Keratinocyte (primary cell): ENCODE results near the gene ZDHHC6. TPM values are rescaled to one million over a fixed set of nuclear protein-coding genes. Genes with fewer than 3 reads are reported as not detected.

Experiments
- DNase-seq: peaks from one replicate; pipeline ENCODE4 v3.0.0-alpha.2; 2011; ENCODE audit warnings: low read depth, missing footprints, low spot score
- FAIRE-seq: peaks from 2 replicates; lab custom pipeline; 2011; peaks lifted over from hg19 to GRCh38; lab: Jason Lieb, UNC
- H2AFZ ChIP-seq: 2 replicates; pipeline ENCODE4 v1.6.0; 2012; ENCODE audit warnings: low read length, control low read depth, inconsistent platforms; ENCODE audit not compliant: control insufficient read depth
- H3K27ac ChIP-seq: 2 replicates; pipeline ENCODE4 v1.5.1; 2011; ENCODE audit warnings: low read length; ENCODE audit not compliant: control insufficient read depth, insufficient read depth
- H3K27me3 ChIP-seq: 3 replicates; pipeline ENCODE4 v1.6.0; 2011; ENCODE audit warnings: low read length; ENCODE audit not compliant: control insufficient read depth, insufficient read depth; ENCODE audit errors: extremely low read depth
- H3K36me3 ChIP-seq, 2 experiments: 2 replicates in 1 of 2; 3 replicates in 1 of 2; pipeline ENCODE4 v1.5.1; 2011; ENCODE audit warnings: low read length in 2 of 2, mild to moderate bottlenecking in 1 of 2; ENCODE audit not compliant: control insufficient read depth in 2 of 2, insufficient read depth in 2 of 2; ENCODE audit errors: extremely low read depth in 1 of 2
- H3K4me1 ChIP-seq: 3 replicates; pipeline ENCODE4 v1.5.1; 2011; ENCODE audit warnings: low read length; ENCODE audit not compliant: control insufficient read depth, insufficient read depth; ENCODE audit errors: extremely low read depth
- H3K4me2 ChIP-seq: 3 replicates; pipeline ENCODE4 v1.6.0; 2011; ENCODE audit warnings: low read depth, low read length; ENCODE audit not compliant: control insufficient read depth, insufficient read depth; ENCODE audit errors: extremely low read depth
- H3K4me3 ChIP-seq, 3 experiments: fragments of 200-600 bp in 1 of 3; sonication (generic) in 1 of 3; 2 replicates in 2 of 3; 3 replicates in 1 of 3; pipeline ENCODE4 v1.5.1; 2011 to 2016; ENCODE audit warnings: low read length in 3 of 3, mild to moderate bottlenecking in 3 of 3, control low read depth in 2 of 3, inconsistent platforms in 1 of 3, low read depth in 1 of 3, mixed read lengths in 1 of 3, mixed run types in 1 of 3, moderate library complexity in 1 of 3; ENCODE audit not compliant: control insufficient read depth in 2 of 3, insufficient read depth in 2 of 3; ENCODE audit errors: extremely low read depth in 1 of 3
- H3K79me2 ChIP-seq: 2 replicates; pipeline ENCODE4 v1.6.0; 2012; ENCODE audit warnings: low read length; ENCODE audit not compliant: control insufficient read depth, insufficient read depth
- H3K9ac ChIP-seq: 3 replicates; pipeline ENCODE4 v1.6.0; 2011; ENCODE audit warnings: low read length; ENCODE audit not compliant: control insufficient read depth, insufficient read depth; ENCODE audit errors: extremely low read depth
- H3K9me1 ChIP-seq: 3 replicates; pipeline ENCODE4 v1.6.0; 2011; ENCODE audit warnings: low read length; ENCODE audit not compliant: control insufficient read depth, insufficient read depth; ENCODE audit errors: extremely low read depth
- H3K9me3 ChIP-seq: 2 replicates; pipeline ENCODE4 v1.5.1; 2012; ENCODE audit warnings: low read depth, low read length; ENCODE audit not compliant: control insufficient read depth
- H4K20me1 ChIP-seq: 3 replicates; pipeline ENCODE4 v1.6.0; 2011; ENCODE audit warnings: low read length; ENCODE audit not compliant: control insufficient read depth, insufficient read depth; ENCODE audit errors: extremely low read depth
- CTCF ChIP-seq, 3 experiments: IDR thresholded peaks in 1 of 3; conservative IDR thresholded peaks in 1 of 3; optimal IDR thresholded peaks in 1 of 3; 2 replicates in 2 of 3; 3 replicates in 1 of 3; pipeline versions ENCODE3 to v1.5.1; 2011; ENCODE audit warnings: low read length in 3 of 3, mild to moderate bottlenecking in 3 of 3, moderate library complexity in 2 of 3, control low read depth in 1 of 3, inconsistent platforms in 1 of 3; ENCODE audit not compliant: insufficient read depth in 2 of 3; ENCODE audit errors: extremely low read depth in 1 of 3
- EZH2 ChIP-seq: IDR thresholded peaks from one replicate; pipeline ENCODE4 v1.6.1; 2012; ENCODE audit warnings: inconsistent platforms, mild to moderate bottlenecking, low read length, moderate library complexity
- dilution Hi-C: fragments of 300-500 bp; cut with MboI; formaldehyde crosslinking; loops from one replicate; pipeline ENCODE4 v1.7.0; 2020; ENCODE audit warnings: low sequenced_read_pairs; ENCODE audit not compliant: extremely low pct_ligation_motif_present
- polyA plus RNA-seq, 5 experiments: library from polyadenylated mRNA; depleted of rRNA in 3 of 5; stranded (reverse) in 3 of 5; stranded (forward) in 1 of 5; unstranded in 1 of 5; fragments of >200 nt; gene quantifications; 1 replicate in 1 of 5; 2 replicates in 3 of 5; 3 replicates in 1 of 5; pipeline versions ENCODE4 v1.2.1 to v1.2.3, GENCODE V29; 2011 to 2012; ENCODE audit warnings: missing spikeins in 2 of 5, low read depth in 1 of 5, low replicate concordance in 1 of 5

ZDHHC6 gene
- polyA plus RNA-seq, 1 donor (not counting 4 experiments of a cell fraction or from before 2014, with no cell fraction given) = 34.2 TPM

DNA sequence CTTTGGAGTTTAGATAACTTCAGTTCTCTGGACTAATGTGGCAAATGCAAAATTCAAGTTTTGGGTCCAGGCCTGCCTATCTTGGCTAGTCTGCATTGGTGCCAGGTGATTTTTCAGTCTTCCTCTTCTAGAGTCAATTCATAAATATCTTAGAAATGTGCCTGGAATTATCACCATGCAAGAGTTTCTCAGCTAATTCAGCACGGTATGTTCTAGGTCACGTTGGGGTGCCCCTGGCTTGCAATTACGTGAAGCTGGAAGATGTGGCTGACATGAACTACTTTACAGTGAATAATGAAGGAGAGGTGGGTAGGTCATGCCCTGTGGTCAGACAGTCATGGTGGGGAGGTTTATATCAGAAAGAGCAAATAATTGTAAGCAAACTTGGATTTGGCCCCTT is 25.0 kb downstream of the ZDHHC6 start:
- Histone ChIP-seq H3K36me3 (no peaks in the 10 kb centered on the region), H3K4me1 (no peaks in the 10 kb centered on the region), H3K79me2 (no peaks in the 10 kb centered on the region), H4K20me1 (no peaks in the 10 kb centered on the region), H3K9ac (no peak overlapping the region), H3K4me3 (no peak overlapping the region), H3K27me3 (no peaks in the 10 kb centered on the region), H2AFZ (no peak overlapping the region), H3K27ac (no peak overlapping the region), H3K9me1 (no peaks in the 10 kb centered on the region), H3K4me2 (no peak overlapping the region), H3K9me3 (no peaks in the 10 kb centered on the region)
- TF ChIP-seq EZH2 = no peak
- no peak for FAIRE-seq
- DNase-seq = no peak
- dilution Hi-C loops = no loop called here

DNA sequence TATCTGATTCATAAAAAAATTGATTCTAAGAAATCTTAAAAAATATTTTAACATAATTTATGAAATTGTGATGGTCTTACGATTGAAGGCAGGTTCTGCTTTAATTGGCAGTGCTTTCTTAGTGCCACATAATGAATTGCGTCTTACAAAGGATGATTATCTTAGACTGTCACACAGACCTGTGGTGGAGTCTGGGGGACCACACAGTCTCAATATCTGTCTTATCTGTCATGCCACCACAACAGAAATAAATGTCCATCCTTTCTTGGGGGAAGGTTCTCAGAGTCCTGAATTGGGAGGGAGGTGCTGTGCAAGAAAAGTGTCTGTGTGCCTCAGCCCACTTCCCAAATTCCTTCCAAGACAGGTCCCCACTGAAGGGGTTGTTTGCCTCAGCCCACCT is 34.0 kb downstream of the ZDHHC6 start:
- peaks cover 4% of the 10 kb centered on the region for H3K27me3 ChIP-seq
- DNase-seq (no peak), FAIRE-seq (no peak)
- H3K27ac ChIP-seq = no peak overlapping the region
- H3K79me2 ChIP-seq = no peaks in the 10 kb centered on the region
- no peak overlapping the region for H2AFZ ChIP-seq
- H3K9me3 ChIP-seq = no peaks in the 10 kb centered on the region
- H3K4me3 ChIP-seq = no peak overlapping the region
- H3K36me3 ChIP-seq = no peaks in the 10 kb centered on the region
- dilution Hi-C loops = no loop called here
- no peaks in the 10 kb centered on the region for H3K4me1 ChIP-seq
- H3K9ac ChIP-seq = no peak overlapping the region
- no peaks in the 10 kb centered on the region for H3K9me1 ChIP-seq
- no peaks in the 10 kb centered on the region for H4K20me1 ChIP-seq
- H3K4me2 ChIP-seq = no peak overlapping the region
- TF ChIP-seq CTCF (optimal IDR thresholded peaks at IDR 0.05 in 1 of 3, IDR thresholded peaks at IDR 0.05 in 1 of 3, conservative IDR thresholded peaks at IDR 0.05 in 1 of 3; ENCODE audit: extremely low read depth in 1 of 3, insufficient read depth in 2 of 3, low read length in 3 of 3) = no peak
- no peak for TF ChIP-seq EZH2

GRCh38 chr10:112409755-112410154 is 37.0 kb downstream of the ZDHHC6 start:
- Histone ChIP-seq H3K27ac (no peak overlapping the region), H3K9me3 (no peaks in the 10 kb centered on the region), H3K79me2 (no peaks in the 10 kb centered on the region), H3K9me1 (no peaks in the 10 kb centered on the region), H3K4me2 (no peak overlapping the region), H2AFZ (no peak overlapping the region), H3K27me3 (peaks cover 4% of the 10 kb centered on the region), H3K4me1 (no peaks in the 10 kb centered on the region), H3K4me3 (no peak overlapping the region), H3K36me3 (no peaks in the 10 kb centered on the region), H3K9ac (no peak overlapping the region), H4K20me1 (no peaks in the 10 kb centered on the region)
- FAIRE-seq (no peak), DNase-seq (no peak)
- dilution Hi-C loops = no loop called here
- TF ChIP-seq EZH2 (no peak), CTCF (optimal IDR thresholded peaks at IDR 0.05 in 1 of 3, IDR thresholded peaks at IDR 0.05 in 1 of 3, conservative IDR thresholded peaks at IDR 0.05 in 1 of 3; ENCODE audit: extremely low read depth in 1 of 3, insufficient read depth in 2 of 3, low read length in 3 of 3) (no peak)
